ENCODE results near the gene ZDHHC24.

- no peak for TF ChIP-seq CTCF (IDR thresholded peaks at IDR 0.05 in 4 of 5, conservative IDR thresholded peaks at IDR 0.05 in 1 of 5)
- TF ChIP-seq POLR2A (IDR thresholded peaks at IDR 0.05): no peak
These were observed 16.4 kb upstream of the ZDHHC24 start for GRCh38 chr11:66562275-66562674.
